Activated T-helper 1 cell treated with anti-CD3 and anti-CD28 coated beads, Interleukin-12 subunit alpha, Interleukin-12 subunit beta, Interleukin-2, Interleukin-4 antibody, amounts not matched to agents 30 ng/mL and 10 ng/mL and 1 ng/mL, durations not matched to agents 14 hours and 24 hours and 36 hours (primary cell): ENCODE data around the gene CUX1. TPM values are rescaled to one million over a fixed set of nuclear protein-coding genes. Genes with fewer than 3 reads are reported as not detected.
"Not testable (repeated sequence)": the region's sequence is repeated elsewhere in the genome, so short reads cannot be mapped to it uniquely, and the experiment has no call there.

Source experiments
- DNase-seq: peaks from one replicate; pipeline ENCODE4 v3.0.0; 2021; ENCODE audit warnings: low spot score
- H3K27ac Mint-ChIP-seq: one replicate; pipeline ENCODE4 v1.8.0; 2021; ENCODE audit warnings: mild to moderate bottlenecking, mixed read lengths
- H3K27me3 Mint-ChIP-seq: one replicate; pipeline ENCODE4 v1.8.0; 2022; ENCODE audit warnings: mild to moderate bottlenecking, moderate library complexity, mixed read lengths; ENCODE audit not compliant: insufficient read depth
- H3K36me3 Mint-ChIP-seq: one replicate; pipeline ENCODE4 v1.8.0; 2021; ENCODE audit warnings: low read depth, mixed read lengths
- H3K4me1 Mint-ChIP-seq: one replicate; pipeline ENCODE4 v1.8.0; 2021; ENCODE audit warnings: low read depth, mixed read lengths
- H3K4me3 Mint-ChIP-seq: one replicate; pipeline ENCODE4 v1.8.0; 2021; ENCODE audit warnings: mild to moderate bottlenecking, moderate library complexity, mixed read lengths
- H3K9me3 Mint-ChIP-seq: one replicate; pipeline ENCODE4 v1.8.0; 2021; ENCODE audit warnings: mixed read lengths
- intact Hi-C: fragments of 100-400 bp; cut with micrococcal nuclease; formaldehyde crosslinking; loops from one replicate; pipeline ENCODE4 v1.15.1; 2024
- total RNA-seq: library from RNA; stranded (reverse); gene quantifications from 2 replicates; pipeline ENCODE4 v1.2.3, GENCODE V29; 2022

CUX1 gene
- total RNA-seq, 1 donor from 2014 or later: 26.9 TPM

DNA sequence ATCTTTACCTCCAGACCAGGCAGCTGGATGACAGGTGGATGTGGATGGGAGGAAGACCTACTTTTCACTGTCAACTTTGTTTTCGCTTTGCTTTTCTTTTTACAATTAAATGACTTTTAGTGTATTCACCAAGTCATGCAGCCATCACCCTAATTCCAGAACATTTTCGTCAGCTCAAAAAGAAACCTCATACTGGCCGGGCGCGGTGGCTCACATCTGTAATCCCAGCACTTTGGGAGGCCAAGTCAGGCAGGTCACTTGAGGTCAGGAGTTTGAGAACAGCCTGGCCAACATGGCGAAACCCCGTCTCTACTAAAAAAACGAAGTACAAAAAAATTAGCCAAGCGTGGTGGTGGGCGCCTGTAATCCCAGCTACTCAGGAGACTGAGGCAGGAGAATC, 234.3 kb downstream of the CUX1 start:
- DNase-seq, intact Hi-C loops, H3K4me1 Mint-ChIP-seq, H3K27ac Mint-ChIP-seq, H3K36me3 Mint-ChIP-seq, H3K4me3 Mint-ChIP-seq, H3K27me3 Mint-ChIP-seq: not testable (repeated sequence)
- peaks cover 13% of the 10 kb centered on the region for H3K9me3 Mint-ChIP-seq

DNA sequence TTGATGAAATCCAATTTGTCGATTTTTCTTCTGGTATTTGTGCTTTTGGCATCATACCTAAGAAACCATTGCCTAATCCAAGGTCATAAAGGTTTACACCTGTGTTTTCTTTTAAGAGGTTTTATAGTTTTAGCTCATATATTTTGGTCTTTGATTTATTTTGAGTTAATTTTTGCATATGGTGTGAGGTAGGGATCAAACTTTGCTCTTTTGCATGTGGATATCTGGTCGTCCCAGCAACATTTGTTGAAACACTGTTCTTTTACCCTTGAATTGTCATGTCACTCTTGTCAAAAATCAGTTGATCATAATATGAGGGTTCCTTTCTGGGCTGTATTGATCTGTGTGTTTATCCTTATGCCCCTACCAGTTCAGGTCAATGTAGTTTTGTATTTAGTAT, 236.7 kb downstream of the CUX1 start:
- no peak overlapping the region for H3K27ac Mint-ChIP-seq
- peaks cover 13% of the 10 kb centered on the region for H3K9me3 Mint-ChIP-seq
- no peaks in the 10 kb centered on the region for H3K27me3 Mint-ChIP-seq
- H3K4me3 Mint-ChIP-seq: no peak overlapping the region
- DNase-seq: no peak
- intact Hi-C loops: no loop called here
- H3K36me3 Mint-ChIP-seq: no peaks in the 10 kb centered on the region
- H3K4me1 Mint-ChIP-seq: no peaks in the 10 kb centered on the region

- H3K27ac Mint-ChIP-seq: no peak overlapping the region
- H3K4me3 Mint-ChIP-seq: no peak overlapping the region
- peaks cover 13% of the 10 kb centered on the region for H3K9me3 Mint-ChIP-seq
- no peaks in the 10 kb centered on the region for H3K27me3 Mint-ChIP-seq
- intact Hi-C loops: no loop called here
- DNase-seq: no peak
- H3K36me3 Mint-ChIP-seq: no peaks in the 10 kb centered on the region
- H3K4me1 Mint-ChIP-seq: no peaks in the 10 kb centered on the region
Measured at GRCh38 chr7:102055181-102055976, 238.0 kb downstream of the CUX1 start.

DNA sequence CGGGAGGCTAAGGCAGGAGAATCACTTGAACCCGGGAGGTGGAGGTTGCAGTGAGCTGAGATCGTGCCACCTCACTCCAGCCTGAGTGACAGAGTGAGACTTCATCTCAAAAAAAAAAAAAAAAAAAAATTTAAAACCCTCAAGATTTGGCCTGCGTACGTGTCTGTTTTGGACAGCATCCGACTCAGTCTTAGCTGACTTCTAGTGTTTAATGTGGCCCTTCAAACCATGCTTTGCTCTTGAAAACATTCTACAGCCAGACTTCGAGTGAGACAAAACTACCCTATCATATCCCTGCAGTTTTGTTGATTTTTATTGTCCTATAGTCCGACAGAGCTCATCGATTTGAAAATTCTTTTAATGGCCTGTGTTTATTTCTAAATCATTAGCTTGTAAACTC, 242.1 kb downstream of the CUX1 start:
- Mint-ChIP-seq H3K4me3 (no peak overlapping the region), H3K9me3 (peaks cover 7% of the 10 kb centered on the region), H3K27ac (no peak overlapping the region), H3K36me3 (no peaks in the 10 kb centered on the region), H3K4me1 (no peaks in the 10 kb centered on the region), H3K27me3 (no peaks in the 10 kb centered on the region)
- no peak for DNase-seq
- intact Hi-C loops: no loop called here

DNA sequence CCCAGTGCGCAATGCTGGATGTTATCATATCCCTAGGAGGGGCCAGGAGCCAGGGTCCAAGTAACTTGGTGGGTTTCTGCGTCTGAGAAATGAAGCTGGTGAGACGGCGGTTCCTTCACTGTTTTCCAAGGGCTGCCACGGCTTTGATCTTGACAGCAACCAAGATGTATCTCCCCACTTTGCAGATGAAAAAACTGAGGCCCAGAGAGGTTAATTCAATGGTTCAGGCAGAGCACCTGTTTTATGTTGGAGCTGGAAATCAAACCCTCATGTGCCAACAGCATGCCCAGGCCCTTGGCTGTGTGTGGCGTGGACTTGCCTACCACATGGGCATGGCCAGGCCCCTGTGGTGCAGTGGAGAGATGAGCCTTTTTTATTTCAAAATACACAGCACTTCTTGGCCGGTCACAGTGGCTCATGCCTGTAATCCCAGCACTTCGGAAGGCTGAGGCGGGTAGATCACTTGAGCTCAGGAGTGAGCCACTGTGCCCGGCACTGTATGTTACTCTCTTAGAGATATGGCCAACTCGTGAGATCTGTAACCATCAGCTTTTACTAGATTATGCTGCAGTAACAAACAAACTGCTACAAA, 244.0 kb downstream of the CUX1 start:
- Mint-ChIP-seq H3K27ac (no peak overlapping the region), H3K4me3 (no peak overlapping the region), H3K36me3 (no peaks in the 10 kb centered on the region), H3K27me3 (no peaks in the 10 kb centered on the region), H3K9me3 (no peaks in the 10 kb centered on the region), H3K4me1 (no peaks in the 10 kb centered on the region)
- intact Hi-C loops: no loop called here
- DNase-seq: no peak

DNA sequence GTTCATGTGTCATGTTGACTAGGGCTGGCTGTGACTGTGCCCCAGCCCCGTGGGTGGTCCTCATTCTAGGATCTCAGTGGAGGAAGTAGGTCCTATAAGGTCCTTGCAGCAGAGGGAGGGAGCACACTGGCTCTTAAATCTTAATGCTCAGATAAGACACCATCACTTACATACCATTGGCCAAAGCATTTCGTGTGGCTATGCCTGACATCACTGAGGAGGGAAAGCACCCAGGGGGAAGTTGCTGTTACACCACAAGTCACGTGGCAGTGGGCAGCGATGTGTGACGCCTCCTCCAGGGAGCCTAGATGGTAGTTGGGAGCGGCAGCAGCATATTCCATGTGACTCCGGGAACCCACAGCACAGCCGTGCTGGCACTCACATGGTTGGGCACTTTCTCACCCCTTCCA, 244.6 kb downstream of the CUX1 start:
- Mint-ChIP-seq H3K27ac (no peak overlapping the region), H3K4me1 (no peaks in the 10 kb centered on the region), H3K36me3 (no peaks in the 10 kb centered on the region), H3K4me3 (no peak overlapping the region), H3K27me3 (no peaks in the 10 kb centered on the region), H3K9me3 (no peaks in the 10 kb centered on the region)
- intact Hi-C loops: no loop called here
- no peak for DNase-seq

DNA sequence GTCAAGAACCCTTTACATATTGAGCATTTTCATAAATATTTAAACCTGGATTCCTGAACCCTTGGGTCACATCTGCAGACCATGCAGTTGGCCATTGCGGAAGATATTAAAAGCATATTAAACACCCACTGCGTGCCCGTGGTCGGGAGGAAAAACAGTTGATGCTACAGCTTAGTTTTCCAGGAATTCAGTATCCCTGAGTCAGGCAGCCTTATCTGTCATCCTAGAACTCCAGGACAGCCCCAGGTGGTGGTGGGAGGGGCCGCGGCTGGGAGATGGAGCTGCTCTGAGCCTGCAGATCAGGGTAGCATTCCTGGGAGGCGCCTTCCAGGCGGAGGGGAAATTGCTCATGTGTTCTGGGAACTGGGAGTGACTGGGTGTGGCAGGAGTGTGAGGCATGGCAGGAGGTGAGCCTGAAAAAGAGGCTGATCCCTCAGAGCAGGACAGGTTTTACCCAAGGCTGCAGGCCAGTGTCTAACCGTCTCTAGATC, 246.3 kb downstream of the CUX1 start:
- no peaks in the 10 kb centered on the region for H3K4me1 Mint-ChIP-seq
- no peaks in the 10 kb centered on the region for H3K36me3 Mint-ChIP-seq
- intact Hi-C loops: no loop called here
- no peaks in the 10 kb centered on the region for H3K9me3 Mint-ChIP-seq
- no peak for DNase-seq
- H3K4me3 Mint-ChIP-seq: no peak overlapping the region
- H3K27ac Mint-ChIP-seq: no peak overlapping the region
- no peaks in the 10 kb centered on the region for H3K27me3 Mint-ChIP-seq

GRCh38 chr7:102064361-102065025, 247.1 kb downstream of the CUX1 start:
- intact Hi-C loops: no loop called here
- Mint-ChIP-seq H3K4me1 (no peaks in the 10 kb centered on the region), H3K27ac (no peak overlapping the region), H3K9me3 (no peaks in the 10 kb centered on the region), H3K4me3 (no peak overlapping the region), H3K36me3 (no peaks in the 10 kb centered on the region), H3K27me3 (no peaks in the 10 kb centered on the region)
- no peak for DNase-seq

DNA sequence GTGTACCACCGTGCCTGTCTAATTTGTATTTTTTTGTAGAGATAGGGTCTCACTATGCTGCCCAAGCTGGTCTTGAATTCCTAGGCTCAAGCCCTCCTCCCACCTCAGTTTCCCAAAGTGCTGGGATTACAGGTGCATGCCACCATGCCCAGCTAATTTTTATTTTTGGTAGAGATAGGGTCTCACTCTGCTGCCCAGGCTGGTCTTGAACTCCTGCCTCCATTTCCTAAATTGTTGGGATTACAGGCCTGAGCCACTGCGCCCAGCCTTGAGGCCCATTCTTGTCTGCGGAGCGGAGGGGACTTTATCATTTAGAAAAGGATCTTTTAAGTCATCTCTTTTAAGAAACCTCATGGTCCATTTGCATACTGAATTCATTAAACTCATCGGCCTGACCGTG, 247.8 kb downstream of the CUX1 start:
- no peaks in the 10 kb centered on the region for H3K4me1 Mint-ChIP-seq

GRCh38 chr7:102066476-102066875, 249.1 kb downstream of the CUX1 start:
- no peak for DNase-seq
- no peak overlapping the region for H3K27ac Mint-ChIP-seq
- H3K4me1 Mint-ChIP-seq: no peaks in the 10 kb centered on the region
- intact Hi-C loops: no loop called here
- no peaks in the 10 kb centered on the region for H3K27me3 Mint-ChIP-seq
- H3K36me3 Mint-ChIP-seq: peaks cover 2% of the 10 kb centered on the region
- H3K4me3 Mint-ChIP-seq: no peak overlapping the region
- no peaks in the 10 kb centered on the region for H3K9me3 Mint-ChIP-seq

More for the DNA sequence above, 247.8 kb downstream of the CUX1 start:
- Mint-ChIP-seq H3K27ac (no peak overlapping the region), H3K9me3 (no peaks in the 10 kb centered on the region), H3K36me3 (no peaks in the 10 kb centered on the region), H3K4me3 (no peak overlapping the region), H3K27me3 (no peaks in the 10 kb centered on the region)
- intact Hi-C loops: no loop called here
- no peak for DNase-seq

DNA sequence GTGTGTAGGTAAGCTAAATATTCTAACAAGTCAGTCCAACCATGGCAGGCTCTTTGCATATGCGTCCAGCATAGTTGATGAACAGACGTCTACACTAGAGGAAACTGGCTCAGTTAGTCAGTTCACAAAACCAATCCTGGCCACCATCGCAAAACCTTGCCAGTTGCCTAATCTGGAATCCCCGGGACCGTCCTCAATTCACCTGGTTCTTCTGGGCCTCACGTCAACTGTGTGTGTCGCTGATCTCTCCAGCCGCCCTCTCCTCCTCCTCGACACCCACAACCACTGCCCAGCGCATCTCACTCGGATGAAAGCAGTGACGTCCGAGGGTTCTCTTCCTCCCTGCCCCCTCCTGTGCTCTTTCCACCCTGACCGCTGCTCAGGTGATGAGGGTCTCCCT, 251.4 kb downstream of the CUX1 start:
- no peaks in the 10 kb centered on the region for H3K4me1 Mint-ChIP-seq
- intact Hi-C loops: no loop called here
- DNase-seq: no peak
- peaks cover 6% of the 10 kb centered on the region for H3K9me3 Mint-ChIP-seq
- H3K4me3 Mint-ChIP-seq: no peak overlapping the region
- H3K27me3 Mint-ChIP-seq: no peaks in the 10 kb centered on the region
- no peak overlapping the region for H3K27ac Mint-ChIP-seq
- peaks cover 2% of the 10 kb centered on the region for H3K36me3 Mint-ChIP-seq

DNA sequence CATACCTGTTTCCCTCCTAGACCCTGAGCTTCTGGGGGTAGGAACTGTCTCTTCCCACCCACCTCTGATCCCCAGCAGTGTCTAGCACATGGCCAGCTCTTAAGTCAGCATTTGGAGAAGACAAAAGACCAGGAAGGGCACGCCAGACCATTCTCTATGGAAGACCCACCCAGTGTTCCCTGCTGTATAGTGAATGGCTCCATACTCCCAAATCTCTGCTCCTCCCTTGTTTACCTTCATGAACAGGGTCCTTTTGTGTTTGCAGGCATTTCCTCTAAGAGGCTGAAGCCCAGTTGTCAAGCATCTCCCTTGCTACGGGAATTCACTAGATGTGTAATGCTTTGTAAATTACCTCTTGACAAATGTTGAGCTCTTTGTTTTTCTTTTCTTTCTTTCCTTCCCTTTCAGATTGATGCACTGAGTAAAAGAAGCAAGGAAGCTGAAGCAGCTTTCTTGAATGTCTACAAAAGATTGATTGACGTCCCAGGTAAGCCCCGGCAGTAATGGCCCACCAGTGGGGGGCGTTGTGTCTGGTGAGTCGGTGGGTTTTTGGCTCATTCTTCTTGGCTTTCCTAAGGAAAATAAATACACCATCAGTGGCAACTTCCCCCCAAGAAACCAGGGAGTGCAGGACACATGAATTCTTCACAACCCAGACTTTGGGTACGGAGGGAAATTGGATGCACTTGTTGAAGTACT, 252.7 kb downstream of the CUX1 start:
- Mint-ChIP-seq H3K4me3 (no peak overlapping the region), H3K4me1 (no peaks in the 10 kb centered on the region), H3K9me3 (peaks cover 6% of the 10 kb centered on the region), H3K36me3 (peaks cover 2% of the 10 kb centered on the region), H3K27ac (no peak overlapping the region), H3K27me3 (no peaks in the 10 kb centered on the region)
- no peak for DNase-seq
- intact Hi-C loops: no loop called here

DNA sequence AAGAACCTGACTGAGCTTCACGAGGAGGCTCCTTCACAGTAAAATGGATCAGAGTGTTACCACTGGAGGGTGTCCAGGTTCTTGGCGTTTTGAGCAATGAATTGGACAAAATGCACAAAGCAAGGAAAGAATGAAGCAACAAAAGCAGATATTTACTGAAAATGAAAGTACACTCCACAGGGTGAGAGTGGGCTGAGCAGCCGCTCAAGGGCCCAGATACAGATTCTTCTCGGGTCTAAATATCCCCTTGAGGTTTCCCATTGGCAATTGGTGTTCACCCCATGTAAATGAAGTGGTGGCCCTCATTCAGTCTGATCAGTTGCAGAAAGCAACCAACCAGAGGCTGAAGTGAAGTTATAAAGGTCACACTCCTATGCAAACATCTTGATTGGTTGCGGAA, 254.6 kb downstream of the CUX1 start:
- H3K36me3 Mint-ChIP-seq: peaks cover 2% of the 10 kb centered on the region
- intact Hi-C loops: no loop called here
- H3K4me3 Mint-ChIP-seq: no peak overlapping the region
- no peak for DNase-seq
- no peaks in the 10 kb centered on the region for H3K27me3 Mint-ChIP-seq
- peaks cover 6% of the 10 kb centered on the region for H3K9me3 Mint-ChIP-seq
- H3K27ac Mint-ChIP-seq: no peak overlapping the region
- H3K4me1 Mint-ChIP-seq: no peaks in the 10 kb centered on the region
